ENCODE results near the gene ANKLE2. TPM values are rescaled to one million over a fixed set of nuclear protein-coding genes. Genes with fewer than 3 reads are reported as not detected.

ANKLE2 gene
- total and polyA plus RNA-seq, 2 of the 8 experiments (the other 6 are each of a cell fraction or from before 2014, with no cell fraction given) = 41.0 to 64.9 TPM

DNA sequence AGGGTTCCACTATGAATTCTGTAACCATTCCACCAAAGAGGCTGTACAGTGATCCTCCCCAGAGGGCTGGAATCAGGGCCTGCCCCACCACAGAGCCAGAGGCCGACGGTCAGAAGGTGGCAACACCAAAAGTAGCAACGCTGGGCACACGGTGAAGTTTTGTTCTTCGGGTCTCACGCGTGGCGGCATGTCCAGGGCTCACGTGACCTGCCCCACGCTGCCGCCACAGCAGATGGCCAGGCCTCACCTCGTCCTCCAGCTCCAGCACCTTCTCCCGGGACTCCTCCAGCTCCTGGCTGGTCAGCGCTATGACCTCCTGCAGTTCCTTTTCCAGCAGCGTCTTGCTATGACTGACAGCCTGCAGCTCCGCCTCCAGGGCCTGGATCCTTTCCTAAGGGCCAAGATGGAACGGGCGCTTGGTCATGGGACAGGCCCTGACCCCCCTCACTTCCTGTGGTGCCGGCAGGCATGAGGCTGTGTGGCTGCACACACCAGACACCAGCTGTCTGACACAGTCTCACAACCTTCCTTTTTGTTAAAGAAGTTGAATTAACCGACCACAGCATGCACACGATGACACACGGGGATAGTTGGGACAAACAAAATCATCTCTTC lies 22.4 kb upstream of the ANKLE2 start:
- Histone ChIP-seq H2AK5ac (ENCODE audit: low read depth, low read length) (no peak overlapping the region; the same call in 1 of the 2 replicates), H2BK15ac (ENCODE audit: low read length) (no peak overlapping the region), H3K4me3 (ENCODE audit: extremely low read depth in 1 of 4, insufficient read depth in 2 of 4, low read depth in 3 of 4, low read length in 4 of 4) (no peak overlapping the region), H4K5ac (ENCODE audit: insufficient read length, low read depth, low read length) (no peak overlapping the region), H3K14ac (ENCODE audit: insufficient read length) (no peak overlapping the region), H3K18ac (ENCODE audit: extremely low read depth, low read length) (no peak overlapping the region), H4K8ac (ENCODE audit: extremely low read depth, insufficient read depth, low read length) (no peak overlapping the region), H3K79me2 (ENCODE audit: control insufficient read depth in 1 of 2, insufficient read depth in 2 of 2, low read length in 2 of 2) (no peaks in the 10 kb centered on the region), H3K36me3 (ENCODE audit: control insufficient read depth in 2 of 4, insufficient read depth in 4 of 4, low read length in 3 of 4) (peaks cover 12 to 52% (median 32%) of the 10 kb centered on the region in 4 experiments), H3K23me2 (ENCODE audit: low read depth, low read length) (peaks cover 3% of the 10 kb centered on the region; the same call in 1 of the 2 replicates), H3K56ac (replicated peaks; ENCODE audit: insufficient read length, low read depth, low read length) (no peak overlapping the region), H3K4me1 (replicated peaks in 1 of 4; ENCODE audit: control insufficient read depth in 3 of 4, insufficient read depth in 4 of 4, low read length in 3 of 4) (no peaks in the 10 kb centered on the region), H2AFZ (ENCODE audit: low read length) (no peak overlapping the region), H4K91ac (replicated peaks; ENCODE audit: insufficient read length, low read length) (no peak overlapping the region), H2BK120ac (replicated peaks; ENCODE audit: low read depth, low read length) (no peak overlapping the region), H3K23ac (ENCODE audit: insufficient read length) (no peak overlapping the region), H3K27me3 (replicated peaks in 1 of 4; ENCODE audit: control insufficient read depth in 3 of 4, extremely low read depth in 1 of 4, insufficient read depth in 3 of 4, low read length in 3 of 4) (no peaks in the 10 kb centered on the region), H2BK20ac (ENCODE audit: low read length) (no peak overlapping the region), H3K9me3 (ENCODE audit: insufficient read depth in 2 of 2, low read depth in 1 of 2, low read length in 1 of 2) (no peaks in the 10 kb centered on the region), H3K27ac (ENCODE audit: low read depth, low read length) (no peak overlapping the region), H4K20me1 (replicated peaks in 1 of 2; ENCODE audit: control insufficient read depth in 1 of 2, insufficient read depth in 2 of 2, low read length in 2 of 2) (peaks cover 0 to 11% of the 10 kb centered on the region in 2 experiments), H3K4ac (replicated peaks; ENCODE audit: insufficient read length, low read depth, low read length) (no peak overlapping the region), H3K79me1 (ENCODE audit: low read depth, low read length) (peaks cover 3% of the 10 kb centered on the region), H3K9ac (replicated peaks in 1 of 4; ENCODE audit: extremely low read depth in 1 of 4, low read depth in 3 of 4, low read length in 3 of 4) (no peak overlapping the region), H3K4me2 (ENCODE audit: insufficient read depth in 1 of 2, low read depth in 2 of 2, low read length in 2 of 2) (no peak overlapping the region), H2BK12ac (ENCODE audit: low read depth, low read length) (no peak overlapping the region), H2BK5ac (ENCODE audit: low read depth, low read length) (no peak overlapping the region; the same call in 1 of the 2 replicates)
- POLR2A ChIA-PET (ENCODE audit: partially characterized antibody) = interaction anchor here (1.3 kb wide), 1 partner anchor 25 kb away, joined by 3 read pairs; no protein-coding TSS in a partner anchor
- DNase-seq (ENCODE audit: low read depth in 1 of 2, low spot score in 2 of 2) (no peak), FAIRE-seq (no peak)
- CTCF ChIA-PET (ENCODE audit: partially characterized antibody) = no interaction called here
- 92% methylated on average over 20 of the region's 22 CpGs; no CpG with 5 or more reads in 1 of the 2 experiments for WGBS, 2 experiments (ENCODE audit: extremely low coverage in 1 of 2, insufficient coverage in 1 of 2, insufficient read length in 1 of 2, insufficient replicate concordance in 2 of 2, low coverage in 1 of 2, low lambda C conversion rate in 2 of 2, missing lambda C conversion rate in 1 of 2)
- no peak for TF ChIP-seq KDM5A (IDR thresholded peaks at IDR 0.05; ENCODE audit: low read length)
- TF ChIP-seq CTCF (IDR thresholded peaks at IDR 0.05; ENCODE audit: control extremely low read depth in 1 of 3, insufficient read depth in 1 of 3, low read depth in 1 of 3, low read length in 3 of 3) = no peak
- TF ChIP-seq TAF7 (optimal IDR thresholded peaks at IDR 0.05; ENCODE audit: borderline replicate concordance, low read depth, low read length) = no peak
- TF ChIP-seq SIN3A (conservative IDR thresholded peaks at IDR 0.05 in 1 of 2, IDR thresholded peaks at IDR 0.05 in 1 of 2; ENCODE audit: low read depth in 1 of 2, low read length in 2 of 2) = no peak
- TF ChIP-seq, protein P1, sequence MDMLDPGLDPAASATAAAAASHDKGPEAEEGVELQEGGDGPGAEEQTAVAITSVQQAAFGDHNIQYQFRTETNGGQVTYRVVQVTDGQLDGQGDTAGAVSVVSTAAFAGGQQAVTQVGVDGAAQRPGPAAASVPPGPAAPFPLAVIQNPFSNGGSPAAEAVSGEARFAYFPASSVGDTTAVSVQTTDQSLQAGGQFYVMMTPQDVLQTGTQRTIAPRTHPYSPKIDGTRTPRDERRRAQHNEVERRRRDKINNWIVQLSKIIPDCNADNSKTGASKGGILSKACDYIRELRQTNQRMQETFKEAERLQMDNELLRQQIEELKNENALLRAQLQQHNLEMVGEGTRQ (IDR thresholded peaks at IDR 0.05; ENCODE audit: low read length) = no peak
- TF ChIP-seq SAP30 (IDR thresholded peaks at IDR 0.05; ENCODE audit: insufficient read depth, insufficient replicate concordance, low read length) = no peak
- TF ChIP-seq, protein P2, sequence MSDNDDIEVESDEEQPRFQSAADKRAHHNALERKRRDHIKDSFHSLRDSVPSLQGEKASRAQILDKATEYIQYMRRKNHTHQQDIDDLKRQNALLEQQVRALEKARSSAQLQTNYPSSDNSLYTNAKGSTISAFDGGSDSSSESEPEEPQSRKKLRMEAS (IDR thresholded peaks at IDR 0.05) = no peak
- TF ChIP-seq TBP (IDR thresholded peaks at IDR 0.05; ENCODE audit: low read depth, low read length) = no peak

Measured in H1 (cell line).